HepG2 (cell line): Measurements from ENCODE around the gene MRPS2. TPM values are rescaled to one million over a fixed set of nuclear protein-coding genes. Genes with fewer than 3 reads are reported as not detected.

ENCODE experiments used
- ATAC-seq: fragments of 200-7000 bp; cut with Tn5 transposase; 3 replicates; pipeline ENCODE4 v1.9.1; 2020; ENCODE audit warnings: mild to moderate bottlenecking, moderate library complexity
- BruUV-seq: library from RNA; stranded (reverse); fragments of 400-500 nt; replicated peaks from 2 replicates; lab custom pipeline; 2021; lab: Mats Ljungman, UMichigan
- CTCF ChIA-PET: fragments of 300-600 bp; formaldehyde crosslinking; extraction: SDS; loops from one replicate; lab custom pipeline; 2021; ENCODE audit warnings: low total read pairs, inconsistent platforms, low intra/inter-chr PET ratio; lab: Yijun Ruan, JAX
- POLR2A ChIA-PET: fragments of 350-600 bp; sonication (Branson Sonifier 250); formaldehyde crosslinking; loops from one replicate; lab custom pipeline; 2020; ENCODE audit warnings: antibody characterized with exemption, inconsistent platforms; lab: Yijun Ruan, JAX
- DNase-seq: peaks from one replicate; pipeline ENCODE4 v3.0.0-alpha.2; 2015; ENCODE audit warnings: low spot score
- FAIRE-seq: peaks from 3 replicates; lab custom pipeline; 2011; peaks lifted over from hg19 to GRCh38; lab: Jason Lieb, UNC
- H2AFZ ChIP-seq: one replicate; pipeline ENCODE4 v1.6.1; 2011; ENCODE audit warnings: low read length, inconsistent platforms
- H3K27ac ChIP-seq: fragments of 300-600 bp; 3 replicates; pipeline ENCODE4 v1.8.0; 2011; ENCODE audit warnings: mixed run types, mild to moderate bottlenecking, mixed read lengths, low read length, inconsistent platforms; ENCODE audit not compliant: insufficient read depth; ENCODE audit errors: extremely low read length
- H3K27me3 ChIP-seq, 2 experiments: fragments of 200-600 bp in 1 of 2; 2 replicates in 1 of 2; 3 replicates in 1 of 2; pipeline versions ENCODE4 v1.6.0 to v1.8.0; 2011; ENCODE audit warnings: low read length in 2 of 2, mild to moderate bottlenecking in 2 of 2, moderate library complexity in 2 of 2, inconsistent platforms in 1 of 2; ENCODE audit not compliant: insufficient read depth in 2 of 2, control insufficient read depth in 1 of 2
- H3K36me3 ChIP-seq, 2 experiments: fragments of 200-600 bp in 1 of 2; replicated peaks in 1 of 2; 2 replicates in 1 of 2; 3 replicates in 1 of 2; pipeline versions ENCODE4 v1.5.1 to v1.8.0; 2011; ENCODE audit warnings: low read length in 2 of 2, inconsistent platforms in 1 of 2; ENCODE audit not compliant: insufficient read depth in 2 of 2, control insufficient read depth in 1 of 2
- H3K4me1 ChIP-seq: 2 replicates; pipeline ENCODE4 v1.5.1; 2012; ENCODE audit warnings: low read length, inconsistent platforms; ENCODE audit not compliant: insufficient read depth
- H3K4me2 ChIP-seq: 2 replicates; pipeline ENCODE4 v1.6.0; 2011; ENCODE audit warnings: low read depth, low read length, inconsistent platforms
- H3K4me3 ChIP-seq, 3 experiments: fragments of 200-600 bp in 1 of 3; sonication (generic), shearing (Covaris generic) in 1 of 3; replicated peaks in 1 of 3; 2 replicates each; pipeline ENCODE4 v1.5.1; 2011 to 2016; ENCODE audit warnings: low read length in 3 of 3, inconsistent platforms in 2 of 3, low read depth in 2 of 3, mild to moderate bottlenecking in 2 of 3, control low read depth in 1 of 3, mixed read lengths in 1 of 3; ENCODE audit not compliant: insufficient read depth in 1 of 3
- H3K79me2 ChIP-seq: one replicate; pipeline ENCODE4 v1.6.1; 2011; ENCODE audit warnings: low read length, inconsistent platforms; ENCODE audit not compliant: insufficient read depth
- H3K9ac ChIP-seq: 2 replicates; pipeline ENCODE4 v1.6.0; 2011; ENCODE audit warnings: mild to moderate bottlenecking, low read depth, low read length, inconsistent platforms; ENCODE audit not compliant: insufficient read depth
- H3K9me3 ChIP-seq: 2 replicates; pipeline ENCODE4 v1.5.1; 2012; ENCODE audit warnings: mild to moderate bottlenecking, low read length
- H4K20me1 ChIP-seq: 2 replicates; pipeline ENCODE4 v1.6.0; 2011; ENCODE audit warnings: inconsistent platforms, mild to moderate bottlenecking, low read length, moderate library complexity; ENCODE audit not compliant: insufficient read depth
- FOXP4 ChIP-seq: sonication (generic); formaldehyde crosslinking; IDR thresholded peaks from 2 replicates; pipeline ENCODE4 v1.4.0; 2020; ENCODE audit warnings: missing genetic modification reagents
- RORA ChIP-seq: sonication (generic); formaldehyde crosslinking; IDR thresholded peaks from 2 replicates; pipeline ENCODE4 v1.5.0; 2020; ENCODE audit warnings: mild to moderate bottlenecking, missing genetic modification reagents, moderate library complexity
- THYN1 ChIP-seq: sonication (generic); formaldehyde crosslinking; IDR thresholded peaks from 2 replicates; pipeline ENCODE4 v1.8.1; 2023; ENCODE audit warnings: low read depth, mild to moderate bottlenecking, moderate library complexity, missing genetic modification reagents, borderline replicate concordance
- ZNF317 ChIP-seq: sonication (generic); formaldehyde crosslinking; IDR thresholded peaks from 2 replicates; pipeline ENCODE4 v1.5.0; 2020; ENCODE audit warnings: mild to moderate bottlenecking, missing genetic modification reagents
- ZNF761 ChIP-seq: sonication (generic); formaldehyde crosslinking; conservative IDR thresholded peaks from 2 replicates; pipeline ENCODE4 v1.4.0; 2020; ENCODE audit warnings: mild to moderate bottlenecking, missing genetic modification reagents
- WGBS: methylation state at CpG from one replicate; pipeline ENCODE4 v1.1.6; 2017; ENCODE audit warnings: low lambda C conversion rate; 5-methylcytosine and 5-hydroxymethylcytosine counted together
- in situ Hi-C: cut with HindIII; loops from 2 replicates; pipeline ENCODE4 v1.10.0; 2017; ENCODE audit warnings: low pct_unique_long_range_greater_than_20kb; ENCODE audit not compliant: extremely low pct_ligation_motif_present
- intact Hi-C: fragments of 100-400 bp; cut with micrococcal nuclease; formaldehyde crosslinking; loops from one replicate; pipeline ENCODE4 v1.10.0; 2022; ENCODE audit not compliant: unreplicated experiment
- polyA plus RNA-seq, 8 experiments: library from polyadenylated mRNA; depleted of rRNA in 3 of 8; stranded (reverse) in 7 of 8; unstranded in 1 of 8; fragments of >200 nt; fragmentation: Illumina TruSeq in 4 of 8; extraction: Trizol in 4 of 8; gene quantifications; 2 replicates each; pipeline versions ENCODE4 v1.2.1 to v1.2.3, GENCODE V29; 2011 to 2016; ENCODE audit warnings: low read depth in 4 of 8, missing spikeins in 1 of 8, mixed read lengths in 1 of 8; ENCODE audit not compliant: insufficient read depth in 1 of 8
- total RNA-seq, 5 experiments: library from RNA; depleted of rRNA; stranded (reverse); fragments of >200 nt; fragmentation: Illumina TruSeq; extraction: Trizol; gene quantifications; 2 replicates each; pipeline ENCODE4 v1.2.3, GENCODE V29; 2016; ENCODE audit warnings: low read depth in 1 of 5
- TF ChIP-seq, protein P1 (sequence below): fragments of 450-650 bp; IDR thresholded peaks from 2 replicates; pipeline ENCODE4 v1.6.1; 2016

MRPS2 gene
- total and polyA plus RNA-seq, 2 of the 13 experiments (the other 11 are each of a cell fraction or from before 2014, with no cell fraction given), result 44.4 to 86.7 TPM

- ChIA-PET CTCF (no interaction called here), POLR2A (no interaction called here)
- Histone ChIP-seq H3K4me2 (no peak overlapping the region), H3K27me3 (peaks cover 9 to 59% of the 10 kb centered on the region in 2 experiments; a peak in 4 of 5 replicates), H2AFZ (no peak overlapping the region), H3K36me3 (no peaks in the 10 kb centered on the region), H3K79me2 (no peaks in the 10 kb centered on the region), H3K9ac (no peak overlapping the region), H3K27ac (no peak overlapping the region), H3K4me1 (peaks cover 9% of the 10 kb centered on the region), H3K4me3 (no peak overlapping the region), H4K20me1 (no peaks in the 10 kb centered on the region), H3K9me3 (no peaks in the 10 kb centered on the region)
- no peak for FAIRE-seq
- 40% methylated on average over 10 of the region's 10 CpGs for WGBS
- ATAC-seq, result no peak
- TF ChIP-seq RORA (CRISPR knock-in tag) (no peak), ZNF317 (0 out of 2 replicates have a peak, but pooled peaks have one; percentile 25), ZNF761 (no peak), THYN1 (CRISPR knock-in tag) (no peak), FOXP4 (CRISPR knock-in tag) (no peak)
- TF ChIP-seq, protein P1, sequence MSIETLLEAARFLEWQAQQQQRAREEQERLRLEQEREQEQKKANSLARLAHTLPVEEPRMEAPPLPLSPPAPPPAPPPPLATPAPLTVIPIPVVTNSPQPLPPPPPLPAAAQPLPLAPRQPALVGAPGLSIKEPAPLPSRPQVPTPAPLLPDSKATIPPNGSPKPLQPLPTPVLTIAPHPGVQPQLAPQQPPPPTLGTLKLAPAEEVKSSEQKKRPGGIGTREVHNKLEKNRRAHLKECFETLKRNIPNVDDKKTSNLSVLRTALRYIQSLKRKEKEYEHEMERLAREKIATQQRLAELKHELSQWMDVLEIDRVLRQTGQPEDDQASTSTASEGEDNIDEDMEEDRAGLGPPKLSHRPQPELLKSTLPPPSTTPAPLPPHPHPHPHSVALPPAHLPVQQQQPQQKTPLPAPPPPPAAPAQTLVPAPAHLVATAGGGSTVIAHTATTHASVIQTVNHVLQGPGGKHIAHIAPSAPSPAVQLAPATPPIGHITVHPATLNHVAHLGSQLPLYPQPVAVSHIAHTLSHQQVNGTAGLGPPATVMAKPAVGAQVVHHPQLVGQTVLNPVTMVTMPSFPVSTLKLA, result peak; percentile 83
- intact Hi-C loops (no loop called here), in situ Hi-C loops (no loop called here)
- DNase-seq, result no peak
- BruUV-seq, result no TSS peak
Observed at GRCh38 chr9:135519179-135519971, 18.9 kb downstream of the MRPS2 start.
